RPMI8226 (cell line): ENCODE results near the gene CELF4.

ENCODE experiments used
- DNase-seq: peaks from one replicate; pipeline ENCODE4 v3.0.0-alpha.2; 2015

CELF4 gene

DNA sequence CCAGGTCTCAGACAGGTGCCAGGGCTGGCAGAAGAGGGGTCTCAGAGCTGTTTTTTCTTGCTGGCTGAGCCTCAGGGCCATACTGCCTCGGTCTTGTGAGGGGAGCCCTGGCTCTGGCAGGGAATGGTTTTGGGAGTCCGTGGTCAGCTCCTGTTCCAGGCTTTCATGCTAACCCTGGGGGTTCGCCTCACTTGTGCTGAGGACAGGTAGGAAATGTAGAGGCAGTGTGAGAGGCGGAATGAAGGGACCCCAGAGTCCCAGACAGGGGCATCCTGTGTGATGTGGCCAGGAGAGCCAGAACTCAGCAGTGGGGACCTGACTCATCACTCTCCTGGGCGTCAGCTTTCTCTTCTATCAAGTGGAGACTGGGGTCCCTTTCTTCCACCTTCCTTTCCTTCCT lies 5.7 kb upstream of the CELF4 start:
- no peak for DNase-seq

DNA sequence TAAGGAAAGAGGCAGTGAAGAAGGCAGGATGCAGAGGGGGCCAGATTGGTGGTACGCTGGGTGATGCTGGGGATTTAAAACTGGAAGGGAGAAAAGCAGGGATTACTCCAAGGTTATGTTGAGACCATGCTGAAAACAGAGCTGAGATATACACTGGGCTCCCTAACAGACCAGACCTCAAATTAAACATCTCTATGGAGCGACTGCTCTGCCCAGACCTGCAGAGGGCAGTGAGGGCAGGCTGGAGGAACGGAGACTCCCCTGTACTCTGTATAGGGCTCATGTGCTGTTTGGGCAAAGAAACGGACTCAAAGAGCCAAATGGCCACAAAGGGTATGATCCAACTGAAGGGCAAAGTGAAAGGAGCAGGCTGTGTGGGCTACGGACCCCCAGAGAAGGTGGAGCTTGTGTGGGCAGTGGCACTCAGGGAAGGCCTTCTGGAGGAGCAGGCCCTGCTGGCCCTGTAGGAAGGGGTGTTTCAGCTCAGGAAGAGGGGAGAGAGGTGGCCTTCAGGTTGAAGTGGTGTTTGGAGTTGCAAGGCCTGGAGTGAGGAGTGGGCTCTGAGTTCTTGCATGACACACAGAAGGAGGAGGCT lies 4.8 kb upstream of the CELF4 start:
- DNase-seq = no peak

DNA sequence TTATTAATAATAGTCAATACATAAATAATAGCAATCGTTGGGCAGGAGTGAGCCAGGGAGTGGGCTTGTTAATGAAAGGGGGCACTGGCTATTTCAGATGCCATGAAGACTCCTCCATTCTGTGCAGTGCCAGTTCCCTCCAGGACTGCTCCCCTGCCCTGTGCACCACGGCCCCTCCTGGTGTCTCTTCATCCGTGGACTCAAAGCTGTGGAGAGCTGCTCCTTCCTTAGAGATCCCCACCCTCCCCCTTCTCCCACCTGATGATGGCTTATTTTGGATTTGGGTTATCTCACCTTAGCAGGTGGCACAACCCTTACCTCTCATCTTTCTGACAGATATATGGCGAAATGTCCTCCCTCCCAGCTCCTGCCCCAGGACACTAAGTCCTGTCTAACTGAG lies 3.1 kb upstream of the CELF4 start:
- DNase-seq = no peak

DNA sequence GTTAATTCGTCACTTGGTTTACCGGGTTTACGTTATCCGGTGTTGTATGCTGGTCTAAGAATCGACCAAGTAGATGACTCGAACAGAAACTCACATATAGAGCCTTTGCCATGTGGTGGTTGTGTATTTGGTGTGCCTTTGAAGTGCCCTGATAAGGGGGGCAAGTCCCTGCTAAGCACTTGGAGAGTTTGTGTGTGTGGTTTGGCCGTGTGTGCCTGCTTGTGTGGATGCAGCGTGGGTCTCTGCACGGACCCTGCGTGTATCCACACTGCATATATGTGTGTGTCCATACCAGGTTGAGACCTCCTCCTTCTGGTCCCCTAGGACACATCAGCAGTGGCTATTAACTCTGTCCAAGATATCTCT lies 2.4 kb upstream of the CELF4 start:
- DNase-seq = no peak

DNA sequence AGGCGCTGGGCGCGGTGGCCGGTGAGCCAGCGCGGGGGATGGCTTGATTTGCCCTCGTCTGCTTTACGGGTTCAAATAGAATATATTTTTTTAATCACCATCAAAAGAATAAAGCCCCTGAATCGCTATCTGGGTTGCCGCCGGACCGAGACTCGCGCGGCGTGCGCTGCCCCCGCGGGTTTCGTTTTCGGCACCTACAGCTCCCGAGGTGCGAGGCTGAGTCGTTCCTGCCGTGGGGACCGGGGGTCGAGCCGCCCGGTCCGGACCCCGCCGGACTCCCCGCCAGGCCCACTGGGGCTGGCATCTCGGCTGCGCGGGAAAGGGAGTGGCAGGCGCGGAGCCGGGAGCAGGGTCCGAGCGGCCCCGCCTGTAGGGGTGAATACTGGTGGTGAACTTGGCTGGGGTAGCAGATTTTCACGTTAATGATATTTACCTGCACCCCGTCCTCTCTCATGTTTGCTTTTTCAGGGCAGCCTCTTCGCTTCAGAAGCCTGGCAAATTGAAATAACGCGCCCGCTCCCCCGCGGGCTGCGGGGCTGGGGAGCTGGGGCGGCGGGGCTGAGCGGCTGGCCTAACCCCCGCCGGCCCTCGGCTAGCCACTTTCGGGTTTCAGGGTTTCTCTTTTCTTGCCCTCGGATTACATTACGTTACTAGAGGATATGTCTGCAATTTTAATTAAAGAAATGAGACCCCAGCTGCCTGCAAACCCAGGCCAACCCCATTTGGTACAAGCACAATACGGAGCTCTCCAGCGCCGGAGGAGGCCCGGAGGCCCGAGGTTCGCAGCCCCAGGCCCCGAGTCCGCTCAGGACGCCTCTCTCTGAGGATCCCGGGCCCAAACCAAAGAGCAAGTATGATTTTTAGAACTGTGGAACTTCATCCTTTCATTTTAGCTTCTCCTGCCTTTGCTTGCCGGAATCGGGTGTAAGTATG lies 1.7 kb upstream of the CELF4 start:
- DNase-seq = no peak

DNA sequence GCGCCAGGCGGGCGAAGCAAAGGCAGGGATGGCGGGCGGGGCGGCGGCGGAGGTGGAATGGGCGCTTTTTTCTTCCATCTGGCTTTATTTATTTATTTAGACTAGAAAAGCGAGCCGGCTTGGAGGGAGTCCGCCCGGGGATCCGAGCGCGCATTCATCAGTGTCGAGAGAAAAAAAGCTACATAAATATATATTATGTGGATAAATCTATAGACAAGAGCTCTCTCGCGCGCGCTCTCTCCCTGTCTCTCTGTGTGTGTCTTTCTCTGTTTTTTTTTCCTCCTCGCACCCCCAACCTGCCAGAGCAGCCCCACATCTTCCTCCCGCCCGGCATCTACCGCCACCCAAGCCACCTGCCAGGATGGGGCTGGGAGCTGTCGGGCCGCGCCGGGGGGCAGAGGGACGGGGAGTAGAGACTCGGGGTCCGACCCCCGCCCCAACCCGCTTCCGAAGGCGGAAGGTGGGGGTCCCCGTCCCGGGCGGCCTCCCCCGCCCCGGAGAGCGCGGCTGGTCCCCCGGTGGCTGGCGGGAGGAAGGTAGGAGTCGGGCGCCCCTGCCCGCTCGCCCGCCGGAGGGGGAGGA lies 972 bp upstream of the CELF4 start:
- no peak for DNase-seq

DNA sequence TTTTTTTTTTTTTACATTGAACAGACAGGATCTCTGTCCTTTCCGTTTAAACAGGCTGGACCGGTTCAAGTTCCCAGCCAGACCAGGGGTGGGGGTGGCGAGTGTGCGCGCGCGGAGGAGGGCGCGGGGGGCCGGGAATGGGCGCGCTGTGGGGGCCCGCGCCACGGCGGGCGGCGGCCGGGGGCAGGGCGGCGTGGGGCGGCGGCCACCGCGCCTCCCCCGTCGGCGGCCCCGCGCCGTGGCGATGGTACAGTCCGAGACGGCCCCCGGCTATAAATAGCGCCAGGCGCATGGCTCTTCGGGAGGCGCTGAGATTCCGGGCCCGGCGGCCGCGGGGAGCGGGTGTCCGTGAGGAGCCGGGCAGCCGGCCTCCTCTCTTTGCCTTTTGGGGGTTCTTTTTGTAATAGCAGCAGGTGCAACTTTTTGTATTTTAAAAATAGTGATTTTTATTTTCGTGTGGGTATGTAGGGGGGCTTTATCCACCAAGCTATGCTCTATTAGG lies 430 bp upstream of the CELF4 start:
- peak; percentile 58 for DNase-seq

DNA sequence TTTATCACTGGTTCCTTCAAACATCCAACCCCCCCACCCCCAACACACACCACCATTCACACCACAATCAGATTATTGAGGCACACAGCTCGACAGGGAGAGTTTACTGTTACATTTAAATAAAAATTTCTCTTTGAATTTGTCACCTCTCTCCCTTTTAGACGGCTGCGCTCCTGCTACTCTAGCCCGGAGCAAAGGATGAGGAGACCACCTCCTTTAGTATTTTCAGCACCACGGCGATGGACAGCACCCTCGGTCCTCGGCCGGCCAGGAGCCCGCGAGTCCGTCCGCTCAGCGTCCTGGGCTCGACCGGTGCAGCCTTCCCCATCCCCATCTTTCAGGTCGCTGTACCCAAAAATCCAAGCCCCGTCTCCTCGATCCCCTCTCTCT lies 892 bp downstream of the CELF4 start:
- peak; percentile 41 for DNase-seq

DNA sequence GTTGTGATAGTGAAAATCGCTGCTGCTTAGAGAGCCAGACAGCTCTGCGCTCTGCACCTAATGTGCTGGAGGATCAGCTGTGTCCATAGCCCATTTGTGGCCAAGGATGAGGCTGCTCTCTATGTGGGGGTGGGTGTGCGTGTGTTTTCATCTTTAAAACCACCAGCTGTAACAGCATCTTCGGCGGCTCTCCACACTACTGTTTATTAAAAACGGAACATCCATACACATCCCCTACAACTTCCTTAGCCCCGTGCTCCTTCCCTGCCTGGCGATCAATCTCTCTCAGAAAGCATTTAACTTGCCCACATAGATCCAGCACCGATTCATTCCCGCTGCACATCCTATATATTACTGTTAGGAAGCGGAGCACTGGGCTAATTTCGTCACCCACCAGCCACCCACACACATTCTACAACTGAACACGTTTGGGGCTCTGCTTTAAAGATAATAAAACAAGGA lies 1.6 kb downstream of the CELF4 start:
- no peak for DNase-seq

DNA sequence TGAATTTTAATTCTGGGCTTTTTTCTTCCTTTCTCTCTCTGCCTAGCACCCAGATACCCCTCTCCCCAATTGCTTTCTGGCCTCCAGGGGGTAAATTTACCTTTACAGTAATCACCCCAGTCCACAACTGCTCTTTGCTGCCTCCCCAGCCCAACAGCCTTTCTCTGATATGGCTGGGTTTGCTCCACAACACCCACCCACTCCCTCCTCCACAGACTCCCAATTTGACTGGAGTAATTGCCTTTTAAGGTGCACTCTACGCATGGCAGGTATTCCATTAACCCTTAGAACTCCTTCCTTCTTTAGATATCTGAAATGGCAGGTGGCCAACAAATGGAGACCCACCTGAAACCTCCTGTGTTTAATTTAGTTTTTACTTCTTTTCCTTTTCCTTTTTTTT lies 3.6 kb downstream of the CELF4 start:
- DNase-seq = no peak

DNA sequence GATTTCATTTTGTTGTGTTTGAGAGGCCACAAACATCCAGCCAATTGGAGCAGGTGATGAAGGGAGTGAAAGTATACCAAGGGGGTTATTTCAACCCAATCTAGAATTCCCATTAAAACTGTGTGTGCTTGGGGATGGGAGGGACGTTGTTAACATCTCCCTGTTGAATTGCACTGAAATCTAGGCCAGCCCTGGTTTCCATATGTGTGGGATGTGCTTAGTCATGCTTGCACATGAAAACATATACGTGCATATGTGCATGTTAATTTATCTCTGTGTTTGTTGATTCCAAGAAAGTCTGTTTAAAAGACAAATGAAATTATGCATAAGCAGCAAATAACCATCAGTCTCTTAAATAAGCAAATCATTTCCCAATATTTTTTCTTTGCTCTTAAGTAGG lies 5.6 kb downstream of the CELF4 start:
- DNase-seq = no peak

DNA sequence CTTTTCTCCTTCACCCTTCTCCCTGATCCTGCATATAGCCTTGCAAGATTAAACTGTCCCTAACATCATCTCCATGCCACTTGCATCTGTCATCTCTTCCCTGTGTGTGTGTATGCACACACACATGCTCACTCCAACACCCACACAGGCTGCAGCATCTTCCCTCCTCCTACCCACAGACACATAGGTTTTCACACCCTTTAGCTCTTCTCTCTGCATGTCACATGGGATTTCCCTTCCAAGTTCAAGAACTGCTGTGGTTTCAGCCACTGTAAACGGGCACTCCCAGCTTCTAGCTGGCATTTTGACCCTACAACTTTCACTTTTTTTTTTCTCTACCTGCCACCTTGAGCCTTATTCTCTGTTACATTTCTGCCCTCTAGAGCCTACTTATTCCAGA lies 6.4 kb downstream of the CELF4 start:
- no peak for DNase-seq

DNA sequence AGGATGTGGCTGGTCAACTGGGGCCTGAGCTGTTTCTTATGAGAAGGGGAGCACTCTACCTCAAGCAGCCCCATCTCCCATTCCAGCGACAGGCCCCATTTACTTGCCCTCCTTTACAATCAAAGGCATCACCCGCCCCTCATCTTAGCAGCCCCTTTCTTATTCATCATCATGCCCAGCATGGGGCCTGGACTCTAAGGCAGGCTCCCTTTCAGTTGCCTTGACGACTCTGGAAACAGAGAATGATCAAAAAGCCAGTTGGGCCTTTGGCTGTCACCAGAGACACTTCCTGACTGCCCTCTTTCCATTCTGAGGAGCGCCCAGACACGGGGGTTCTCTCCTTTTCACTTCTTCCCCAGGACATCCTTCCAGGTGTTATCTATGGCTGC lies 11.2 kb downstream of the CELF4 start:
- no peak for DNase-seq

DNA sequence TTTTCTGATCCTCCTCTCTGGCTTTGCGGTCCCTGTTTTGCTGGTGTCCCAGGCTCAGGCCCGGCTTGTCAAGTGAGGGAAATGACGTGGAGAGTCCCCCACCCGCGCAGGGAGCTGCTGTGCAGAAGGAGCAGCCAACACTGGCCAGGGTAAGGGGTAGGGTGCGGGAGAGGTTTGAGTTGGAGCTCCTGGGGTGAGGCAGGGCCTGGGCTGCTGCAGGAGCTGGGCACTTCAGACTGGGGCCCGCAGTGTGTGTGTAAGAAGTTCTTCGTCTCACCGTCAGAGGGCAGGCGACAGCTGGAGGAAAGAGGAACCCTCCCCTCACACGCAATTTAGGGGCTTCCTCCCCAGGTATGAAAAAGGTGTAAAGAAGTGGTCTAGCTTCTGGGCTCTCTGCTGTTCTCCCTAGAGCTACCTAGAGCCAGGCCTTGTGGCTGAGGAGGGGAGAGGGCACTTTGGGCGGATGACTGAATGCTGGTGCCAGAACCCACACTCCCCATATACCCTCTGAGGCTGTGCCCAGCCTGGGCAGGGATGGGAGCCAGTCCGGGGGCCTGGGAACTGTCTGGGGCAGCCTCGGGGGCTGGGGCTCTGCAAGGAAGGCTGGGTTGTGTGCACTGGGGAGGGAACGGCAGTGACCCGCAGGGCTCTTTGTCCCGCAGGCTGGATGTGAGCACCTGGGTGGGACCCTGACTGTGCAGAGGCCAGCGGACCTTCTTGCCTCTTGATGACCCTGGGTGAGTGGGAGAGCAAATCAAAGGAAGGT lies 11.8 kb downstream of the CELF4 start:
- peak; percentile 21 for DNase-seq

DNA sequence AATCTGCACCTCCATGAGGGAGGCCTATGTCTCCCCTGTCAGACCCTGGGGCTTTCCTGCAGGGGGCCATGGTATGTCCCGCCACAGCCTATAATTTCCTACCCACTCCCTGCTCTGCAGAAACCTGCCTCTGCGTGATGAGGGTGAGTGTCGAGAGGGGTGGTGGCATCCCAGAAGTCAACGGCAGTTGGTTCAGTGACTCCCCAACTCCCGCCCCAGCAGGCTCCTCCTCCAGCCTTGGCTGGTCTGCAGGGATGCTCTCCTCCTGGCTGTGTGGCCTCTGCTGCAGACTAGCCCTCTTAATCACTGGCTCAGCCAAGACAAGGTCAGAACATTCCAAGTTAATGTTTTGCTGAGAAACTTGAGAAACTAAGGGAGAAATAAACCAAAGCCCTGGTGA lies 13.3 kb downstream of the CELF4 start:
- no peak for DNase-seq

DNA sequence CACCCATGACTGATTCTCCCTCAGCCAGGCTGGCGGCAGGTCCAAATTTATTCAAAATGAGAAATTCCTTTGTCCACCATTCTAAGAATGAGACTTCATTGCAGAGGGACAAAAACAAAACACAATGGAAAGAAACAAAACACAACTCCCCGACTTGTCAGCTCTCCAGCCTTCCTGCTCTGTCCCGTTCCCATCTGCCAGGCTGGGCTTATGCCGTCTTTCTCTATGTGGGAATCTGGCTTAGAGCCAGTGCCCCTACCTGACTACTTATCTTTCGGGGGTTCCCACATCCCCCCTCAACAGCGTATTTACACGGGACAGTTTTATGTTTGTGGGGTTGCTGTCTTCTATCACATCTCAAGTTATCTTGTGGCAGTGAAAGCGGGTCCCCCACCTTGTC lies 13.8 kb downstream of the CELF4 start:
- no peak for DNase-seq

DNA sequence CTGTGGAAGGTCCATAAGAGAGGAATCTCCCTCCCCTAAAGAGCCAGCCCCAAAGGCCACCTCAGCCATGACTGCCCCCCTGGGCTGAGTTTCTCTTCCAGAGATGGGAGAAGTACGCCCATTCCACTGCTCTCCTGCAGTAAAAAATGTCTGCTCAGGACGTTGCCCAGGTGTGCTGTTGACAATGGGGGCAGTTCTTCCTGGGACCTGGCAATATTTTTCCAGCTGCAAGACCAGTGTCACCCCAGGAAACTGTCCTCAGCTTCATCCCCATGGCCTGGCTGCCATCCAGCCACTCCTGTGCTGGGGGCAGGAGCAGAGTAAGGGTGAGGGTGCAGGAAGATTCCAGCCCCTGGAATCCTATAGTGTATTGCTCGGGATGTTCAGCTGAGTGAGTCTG lies 14.3 kb downstream of the CELF4 start:
- DNase-seq = no peak

DNA sequence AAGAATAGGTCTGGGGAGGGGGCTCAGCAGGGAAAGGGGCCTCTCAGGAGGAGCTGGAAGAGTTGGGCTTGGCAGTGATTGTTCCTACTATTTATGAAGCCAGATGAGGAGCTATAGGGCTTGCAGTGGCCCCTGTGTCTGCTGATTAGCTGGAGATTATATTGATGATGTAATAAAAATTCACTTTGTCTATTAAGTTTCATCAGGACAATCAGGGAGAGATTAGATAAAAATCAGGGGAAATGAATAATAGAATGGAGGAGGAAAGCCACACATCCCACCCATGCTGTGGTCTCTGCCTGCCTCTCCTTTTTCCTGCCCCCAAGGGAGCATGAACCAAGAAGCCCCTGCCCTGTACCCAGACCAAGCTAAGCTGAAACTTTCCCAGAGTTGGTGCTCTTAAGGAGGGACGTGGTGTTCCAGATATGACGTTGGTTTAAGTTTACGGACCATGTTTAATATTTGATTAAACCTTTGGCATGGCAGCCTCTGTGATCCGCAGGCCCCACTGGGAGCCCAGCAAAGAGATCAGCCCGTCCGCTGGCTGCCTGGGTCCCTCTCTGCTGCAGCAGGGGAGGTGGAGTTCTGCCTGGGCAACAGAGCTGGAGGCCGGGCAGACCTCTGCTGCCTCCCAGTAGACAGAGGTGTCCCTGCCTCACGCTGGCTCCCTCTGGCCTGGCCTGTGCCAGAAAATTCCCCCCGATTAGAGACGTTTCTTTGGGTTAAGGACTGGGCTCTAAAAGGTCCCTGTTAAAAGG lies 15.3 kb downstream of the CELF4 start:
- no peak for DNase-seq

DNA sequence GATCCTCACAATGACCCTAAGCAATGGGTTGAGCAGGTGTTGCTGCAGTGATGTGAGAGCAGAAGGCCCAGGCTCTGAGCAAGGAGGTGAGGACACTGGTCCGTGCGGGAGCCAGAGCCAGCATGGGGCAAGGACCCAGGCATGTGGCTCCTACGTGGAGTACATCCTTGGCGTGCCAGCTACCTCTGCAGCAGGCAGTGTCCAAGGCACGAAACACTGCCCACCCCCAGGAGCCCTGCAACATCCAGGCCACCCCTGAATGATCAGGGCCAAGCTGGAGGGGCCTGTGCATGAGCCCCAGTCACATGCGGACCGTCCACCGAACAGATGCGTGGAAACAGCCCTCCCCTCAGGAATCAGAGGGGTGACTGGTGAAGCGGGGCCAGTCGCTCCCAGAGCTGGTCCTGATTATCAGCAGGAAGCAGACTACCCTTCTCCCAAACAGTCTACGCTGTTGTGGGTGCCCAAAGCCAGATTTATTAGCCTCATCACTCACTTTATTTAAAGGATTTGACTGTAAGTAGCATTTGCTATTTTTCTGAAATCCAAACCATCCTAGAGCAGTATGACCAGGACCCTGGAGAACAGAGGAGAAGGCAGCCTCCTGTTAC lies 16.8 kb downstream of the CELF4 start:
- DNase-seq = no peak

DNA sequence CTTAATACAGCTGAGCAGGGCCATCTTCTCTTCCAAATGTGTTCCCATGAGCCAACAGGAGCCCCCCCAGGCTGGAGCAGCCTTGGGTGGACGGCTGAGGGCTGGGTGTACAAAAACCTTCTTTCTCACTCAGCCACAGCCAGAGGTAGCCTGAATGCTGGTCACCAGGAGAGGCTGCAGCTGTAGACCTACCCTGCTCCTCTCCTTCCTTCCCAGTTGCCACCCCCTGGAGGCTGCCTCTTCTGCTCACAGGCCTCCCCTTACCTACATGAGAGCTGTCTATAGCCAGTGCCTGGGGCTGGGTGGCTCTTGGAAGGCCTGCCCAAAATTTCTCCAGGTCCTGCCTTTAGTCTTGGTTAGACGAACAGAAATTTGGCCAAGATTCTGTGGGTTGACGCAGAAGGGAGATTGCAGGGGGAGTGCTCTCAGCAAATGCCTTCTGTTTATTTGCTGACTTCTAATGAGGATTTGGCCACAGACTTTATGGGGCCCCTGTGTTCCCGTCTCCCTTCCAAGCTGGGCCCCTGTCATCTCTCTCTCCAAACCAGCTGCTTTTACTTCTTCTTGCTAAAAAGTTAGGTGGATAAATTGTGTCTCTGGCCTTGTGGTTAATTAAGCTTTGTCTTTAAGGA lies 18.3 kb downstream of the CELF4 start:
- DNase-seq = no peak

DNA sequence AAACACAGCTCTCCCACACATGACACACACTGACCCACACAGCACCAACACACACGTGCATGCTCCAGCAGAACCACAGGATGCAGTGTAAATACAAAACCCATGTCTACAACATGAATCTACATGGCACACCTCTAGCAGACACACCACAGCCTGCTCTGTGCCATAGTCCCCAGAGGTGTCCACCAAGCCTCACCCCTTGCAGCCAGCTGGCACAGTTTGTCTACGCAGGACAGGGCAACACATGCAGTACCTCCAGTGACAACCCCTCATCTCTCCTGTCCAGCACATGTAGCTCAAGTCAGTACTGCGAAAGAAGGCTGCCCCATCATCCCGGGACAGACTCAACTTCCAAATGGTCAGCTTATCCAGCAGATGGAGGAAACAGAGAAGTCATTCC lies 18.9 kb downstream of the CELF4 start:
- DNase-seq = no peak

DNA sequence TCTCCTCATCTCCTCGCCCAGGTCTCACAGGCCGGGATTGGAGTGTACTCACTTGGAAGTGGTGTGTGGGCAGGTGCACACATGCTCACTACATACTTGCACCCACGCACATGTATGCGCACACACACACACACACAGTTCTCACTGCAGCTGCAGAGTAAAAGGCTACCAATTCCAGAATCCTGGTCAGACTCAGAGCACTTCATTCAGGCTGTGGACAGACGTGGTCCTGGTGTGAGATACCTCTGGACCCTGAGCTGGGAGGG lies 19.4 kb downstream of the CELF4 start:
- no peak for DNase-seq
